ENCODE measurements around the gene NPLOC4. TPM values are rescaled to one million over a fixed set of nuclear protein-coding genes. Genes with fewer than 3 reads are reported as not detected.
A peak's percentile ranks its signal among the peaks of the same experiment; 100 is the strongest.

The NPLOC4 gene
- total RNA-seq, 1 experiment from 2014 or later, result 208 TPM

- POLR2A ChIA-PET (ENCODE audit: unreplicated experiment), result interaction anchor here (0.7 kb wide), 1 partner anchor 176 kb away, joined by 3 read pairs; the partner anchor contains the start of gene BAHCC1
- H3K27me3 ChIP-seq (ENCODE audit: insufficient read depth, low read depth), result no peaks in the 10 kb centered on the region
- CTCF ChIA-PET, result no interaction called here
- peaks cover 24% of the 10 kb centered on the region; the same call in 1 of the 2 replicates for H3K79me2 ChIP-seq (ENCODE audit: low read depth)
- no peak overlapping the region for H3K4me2 ChIP-seq
- H3K36me3 ChIP-seq (ENCODE audit: low read depth), result no peaks in the 10 kb centered on the region; the same call in 1 of the 2 replicates
- no peak overlapping the region for H2AFZ ChIP-seq
- intact Hi-C loops (cut with micrococcal nuclease; ENCODE audit: unreplicated experiment), result no loop called here
- H3K4me3 ChIP-seq, result no peak overlapping the region
- DNase-seq, result no peak
- no TSS peak for BruUV-seq (replicated peaks)
- H3K27ac ChIP-seq, result no peak overlapping the region
- TF ChIP-seq CTCF (conservative IDR thresholded peaks at IDR 0.05) (no peak), EZH2 (IDR thresholded peaks at IDR 0.05; ENCODE audit: low read depth) (no peak)
- peaks cover 22% of the 10 kb centered on the region for H4K20me1 ChIP-seq (ENCODE audit: insufficient read depth)
- no peaks in the 10 kb centered on the region for H3K9me2 ChIP-seq (ENCODE audit: insufficient read depth)
- peaks cover 37% of the 10 kb centered on the region for H3K4me1 ChIP-seq (replicated peaks; ENCODE audit: insufficient read depth)
- peaks cover 37% of the 10 kb centered on the region for H3F3A ChIP-seq (ENCODE audit: insufficient read depth, low read depth)
- H3K9me3 ChIP-seq (ENCODE audit: insufficient read depth, low read depth), result no peaks in the 10 kb centered on the region
Observed at GRCh38 chr17:81570964-81571363, 65.9 kb downstream of the NPLOC4 start.

DNA sequence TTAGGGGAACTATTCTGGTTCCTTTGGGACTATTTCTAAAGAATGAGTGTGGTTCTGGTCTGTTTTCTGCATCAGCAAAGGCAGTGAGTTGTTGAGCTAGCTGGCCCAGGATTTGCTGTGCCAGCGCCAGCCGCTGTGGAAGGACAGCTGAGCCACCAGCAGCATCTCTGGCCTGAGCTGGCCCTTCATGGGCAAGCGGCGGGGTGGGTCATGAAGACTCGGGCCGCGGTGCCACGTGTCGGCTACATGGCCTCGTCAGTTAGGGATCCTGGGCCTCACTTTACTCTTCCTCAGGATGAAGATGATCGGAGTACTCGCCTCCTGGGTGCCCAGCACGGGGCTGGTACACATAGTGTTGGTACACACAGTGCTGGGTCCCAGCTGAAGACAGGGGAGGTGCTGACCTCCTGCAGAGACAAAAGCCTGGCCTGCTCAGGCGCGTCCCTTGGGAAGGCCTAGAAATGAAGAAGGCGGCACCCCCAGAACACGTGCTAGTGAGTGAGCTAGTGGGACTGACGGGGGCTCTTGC, 66.9 kb downstream of the NPLOC4 start:
- Histone ChIP-seq H2AFZ (no peak overlapping the region), H3K4me1 (replicated peaks; ENCODE audit: insufficient read depth) (peaks cover 37% of the 10 kb centered on the region), H3K36me3 (ENCODE audit: low read depth) (no peaks in the 10 kb centered on the region; the same call in 1 of the 2 replicates), H3K27me3 (ENCODE audit: insufficient read depth, low read depth) (no peaks in the 10 kb centered on the region), H4K20me1 (ENCODE audit: insufficient read depth) (peaks cover 19% of the 10 kb centered on the region), H3K9me3 (ENCODE audit: insufficient read depth, low read depth) (no peaks in the 10 kb centered on the region), H3K9me2 (ENCODE audit: insufficient read depth) (no peaks in the 10 kb centered on the region), H3K27ac (no peak overlapping the region), H3K4me3 (no peak overlapping the region), H3K79me2 (ENCODE audit: low read depth) (peaks cover 22% of the 10 kb centered on the region; the same call in 1 of the 2 replicates), H3F3A (ENCODE audit: insufficient read depth, low read depth) (peaks cover 46% of the 10 kb centered on the region), H3K4me2 (no peak overlapping the region)
- TF ChIP-seq EZH2 (IDR thresholded peaks at IDR 0.05; ENCODE audit: low read depth) (no peak), CTCF (conservative IDR thresholded peaks at IDR 0.05) (no peak)
- DNase-seq, result no peak
- POLR2A ChIA-PET (ENCODE audit: unreplicated experiment), result no interaction called here
- intact Hi-C loops (cut with micrococcal nuclease; ENCODE audit: unreplicated experiment), result loop anchor here (10.0 kb wide), 1 partner anchor 175 kb away; the partner anchor contains the start of gene BAHCC1
- CTCF ChIA-PET, result no interaction called here
- BruUV-seq (replicated peaks), result no TSS peak

DNA sequence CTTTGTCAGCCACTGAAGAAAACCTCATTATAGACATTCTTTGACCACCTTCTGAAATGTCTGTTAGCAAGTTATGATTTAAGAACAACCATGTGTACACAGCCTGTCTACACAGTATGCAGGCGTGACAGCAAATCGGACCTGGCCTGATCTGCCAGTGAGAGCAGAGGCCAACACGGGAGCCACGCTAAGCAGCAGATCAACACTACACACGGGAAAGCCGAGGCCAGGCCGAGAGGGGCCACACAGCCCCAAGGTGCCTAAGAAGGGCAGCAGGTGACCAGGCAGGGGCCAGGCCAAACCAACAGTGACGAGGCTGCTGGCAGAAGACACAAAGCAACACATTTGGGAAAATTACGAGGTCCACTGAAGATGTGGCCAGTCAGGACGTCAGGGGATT, 68.5 kb downstream of the NPLOC4 start:
- ChIA-PET POLR2A (ENCODE audit: unreplicated experiment) (interaction anchor here (0.6 kb wide), 1 partner anchor 11 kb away, joined by 3 read pairs; no protein-coding TSS in a partner anchor), CTCF (interaction anchor here (0.7 kb wide), 1 partner anchor 75 kb away, joined by 4 read pairs; no protein-coding TSS in a partner anchor)
- Histone ChIP-seq H3F3A (ENCODE audit: insufficient read depth, low read depth) (peaks cover 57% of the 10 kb centered on the region), H3K27me3 (ENCODE audit: insufficient read depth, low read depth) (no peaks in the 10 kb centered on the region), H3K36me3 (ENCODE audit: low read depth) (peaks cover 3% of the 10 kb centered on the region), H3K79me2 (ENCODE audit: low read depth) (peaks cover 12% of the 10 kb centered on the region; the same call in 1 of the 2 replicates), H4K20me1 (ENCODE audit: insufficient read depth) (peaks cover 19% of the 10 kb centered on the region), H3K4me2 (0 out of 2 replicates have a peak overlapping the region, but pooled peaks have one; percentile 88), H3K4me1 (replicated peaks; ENCODE audit: insufficient read depth) (peaks cover 47% of the 10 kb centered on the region), H2AFZ (no peak overlapping the region), H3K9me3 (ENCODE audit: insufficient read depth, low read depth) (no peaks in the 10 kb centered on the region), H3K9me2 (ENCODE audit: insufficient read depth) (no peaks in the 10 kb centered on the region), H3K27ac (0 out of 2 replicates have a peak overlapping the region, but pooled peaks have one; percentile 63), H3K4me3 (no peak overlapping the region)
- DNase-seq, result no peak
- BruUV-seq (replicated peaks), result no TSS peak
- intact Hi-C loops (cut with micrococcal nuclease; ENCODE audit: unreplicated experiment), result loop anchor here (10.0 kb wide), 1 partner anchor 174 kb away; the partner anchor contains the start of gene BAHCC1
- TF ChIP-seq CTCF (conservative IDR thresholded peaks at IDR 0.05) (no peak), EZH2 (IDR thresholded peaks at IDR 0.05; ENCODE audit: low read depth) (no peak)
